Spleen (tissue), 11 donors: ENCODE results near the gene KCNK18. TPM values are rescaled to one million over a fixed set of nuclear protein-coding genes. Genes with fewer than 3 reads are reported as not detected.

Source experiments
- DNase-seq: peaks from one replicate; pipeline ENCODE4 v3.0.0-alpha.2; 2020
- H3K27ac ChIP-seq, 8 donors: fragments of 200-600 bp; sonication (generic) in 7 of 8; 1 replicate in 4 of 8; 2 replicates in 4 of 8; pipeline versions ENCODE4 v1.5.0 to v1.8.0; 2016 to 2021; ENCODE audit warnings: inconsistent platforms in 4 of 8, mild to moderate bottlenecking in 4 of 8, moderate library complexity in 1 of 8
- H3K27me3 ChIP-seq, 7 donors: fragments of 200-600 bp; sonication (generic) in 6 of 7; replicated peaks in 1 of 7; 1 replicate in 4 of 7; 2 replicates in 3 of 7; pipeline versions ENCODE4 v1.5.0 to v1.8.0; 2016 to 2021; ENCODE audit warnings: inconsistent platforms in 3 of 7, mild to moderate bottlenecking in 1 of 7
- H3K36me3 ChIP-seq, 6 donors: fragments of 200-600 bp; sonication (generic) in 5 of 6; 1 replicate in 4 of 6; 2 replicates in 2 of 6; pipeline versions ENCODE4 v1.5.0 to v1.8.0; 2016 to 2021; ENCODE audit warnings: inconsistent platforms in 2 of 6
- H3K4me1 ChIP-seq, 6 donors: fragments of 200-600 bp; sonication (generic) in 5 of 6; 1 replicate in 3 of 6; 2 replicates in 3 of 6; pipeline versions ENCODE4 v1.5.0 to v1.8.0; 2016 to 2021; ENCODE audit warnings: inconsistent platforms in 3 of 6
- H3K4me3 ChIP-seq, 8 donors: fragments of 200-600 bp; sonication (generic) in 7 of 8; 1 replicate in 4 of 8; 2 replicates in 4 of 8; pipeline versions ENCODE4 v1.5.0 to v1.8.0; 2016 to 2021; ENCODE audit warnings: inconsistent platforms in 4 of 8, mild to moderate bottlenecking in 4 of 8, moderate library complexity in 2 of 8
- H3K9me3 ChIP-seq, 8 donors: fragments of 200-600 bp; sonication (generic) in 7 of 8; 1 replicate in 4 of 8; 2 replicates in 4 of 8; pipeline versions ENCODE4 v1.5.0 to v1.8.0; 2016 to 2021; ENCODE audit warnings: inconsistent platforms in 4 of 8
- POLR2A ChIP-seq, 3 donors: fragments of 450-650 bp; IDR thresholded peaks; one replicate each; pipeline ENCODE4 v1.5.1; 2017; ENCODE audit warnings: antibody characterized with exemption in 3 of 3, mild to moderate bottlenecking in 1 of 3
- POLR2AphosphoS5 ChIP-seq, 3 donors: sonication (generic); formaldehyde crosslinking; IDR thresholded peaks; one replicate each; pipeline ENCODE4 v1.5.1; 2017; ENCODE audit warnings: antibody characterized with exemption in 3 of 3
- WGBS, 5 donors: extraction: QIAGEN DNeasy Blood & Tissue Kit in 3 of 5; methylation state at CpG; one replicate each; pipeline versions ENCODE4 v1.1.5 to v1.1.7; 2013 to 2018; 5-methylcytosine and 5-hydroxymethylcytosine counted together
- intact Hi-C: fragments of 100-400 bp; cut with DNase I; formaldehyde crosslinking; loops from one replicate; pipeline ENCODE4 v1.15.0; 2023; ENCODE audit warnings: low total_unique reads
- polyA plus RNA-seq, 3 donors: library from polyadenylated mRNA; stranded (reverse); fragments of 200-250 nt; gene quantifications; one replicate each; pipeline ENCODE4 v1.2.1, GENCODE V29; 2013
- total RNA-seq, 7 donors: library from RNA; depleted of rRNA in 3 of 7; stranded (reverse); fragments of >200 nt in 3 of 7; fragmentation: NEBNext Ultra II Directional in 4 of 7; extraction: Animal tissue kit (Norgen Biotek cat#: 25700) in 4 of 7; gene quantifications; one replicate each; pipeline versions ENCODE4 v1.1.0 to v1.2.1, GENCODE V29; 2016 to 2021
- TF ChIP-seq, protein P1 (sequence below), 11 experiments: fragments of 200-600 bp in 7 of 11; fragments of 450-650 bp in 4 of 11; sonication (generic) in 4 of 11; IDR thresholded peaks in 8 of 11; conservative IDR thresholded peaks in 3 of 11; 1 replicate in 7 of 11; 2 replicates in 4 of 11; pipeline versions ENCODE4 v1.4.0 to v1.8.0; 2016 to 2021; ENCODE audit warnings: antibody characterized with exemption in 11 of 11, inconsistent platforms in 4 of 11, mild to moderate bottlenecking in 1 of 11
- donor health status: healthy with polysubstance abuse.
- donor health status: DM: no; HTN: no; CAD: no; lungs with moderate emphysema.
- donor health status: DM: no; HTN: no; CAD: no.
- donor health status: Bipolar disorder and iron deficiency.
- donor health status: healthy.
- donor health status: DM: no; HTN: no; CAD: no.
- donor health status: DM: yes; HTN: yes; CAD: no.

KCNK18 gene
- total and polyA plus RNA-seq, 10 donors, result not detected

- Histone ChIP-seq H3K27ac (no peak overlapping the region), H3K36me3 (no peaks in the 10 kb centered on the region), H3K4me1 (no peaks in the 10 kb centered on the region), H3K9me3 (peaks cover 0 to 9% (median 0%) of the 10 kb centered on the region in 8 donors), H3K27me3 (peaks cover 0 to 62% (median 0%) of the 10 kb centered on the region in 7 donors), H3K4me3 (no peak overlapping the region)
- intact Hi-C loops, result no loop called here
- 64 to 85% (median 69%) methylated on average over 4 of the region's 4 CpGs for WGBS, 5 donors
- TF ChIP-seq POLR2A (IDR thresholded peaks at IDR 0.05) (no peak), POLR2AphosphoS5 (IDR thresholded peaks at IDR 0.05) (no peak)
- TF ChIP-seq, protein P1, sequence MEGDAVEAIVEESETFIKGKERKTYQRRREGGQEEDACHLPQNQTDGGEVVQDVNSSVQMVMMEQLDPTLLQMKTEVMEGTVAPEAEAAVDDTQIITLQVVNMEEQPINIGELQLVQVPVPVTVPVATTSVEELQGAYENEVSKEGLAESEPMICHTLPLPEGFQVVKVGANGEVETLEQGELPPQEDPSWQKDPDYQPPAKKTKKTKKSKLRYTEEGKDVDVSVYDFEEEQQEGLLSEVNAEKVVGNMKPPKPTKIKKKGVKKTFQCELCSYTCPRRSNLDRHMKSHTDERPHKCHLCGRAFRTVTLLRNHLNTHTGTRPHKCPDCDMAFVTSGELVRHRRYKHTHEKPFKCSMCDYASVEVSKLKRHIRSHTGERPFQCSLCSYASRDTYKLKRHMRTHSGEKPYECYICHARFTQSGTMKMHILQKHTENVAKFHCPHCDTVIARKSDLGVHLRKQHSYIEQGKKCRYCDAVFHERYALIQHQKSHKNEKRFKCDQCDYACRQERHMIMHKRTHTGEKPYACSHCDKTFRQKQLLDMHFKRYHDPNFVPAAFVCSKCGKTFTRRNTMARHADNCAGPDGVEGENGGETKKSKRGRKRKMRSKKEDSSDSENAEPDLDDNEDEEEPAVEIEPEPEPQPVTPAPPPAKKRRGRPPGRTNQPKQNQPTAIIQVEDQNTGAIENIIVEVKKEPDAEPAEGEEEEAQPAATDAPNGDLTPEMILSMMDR (IDR thresholded peaks at IDR 0.05 in 8 of 11, conservative IDR thresholded peaks at IDR 0.05 in 3 of 11), result no peak
- DNase-seq, result no peak
Measured at GRCh38 chr10:117201826-117202225, 4.5 kb downstream of the KCNK18 start.

DNA sequence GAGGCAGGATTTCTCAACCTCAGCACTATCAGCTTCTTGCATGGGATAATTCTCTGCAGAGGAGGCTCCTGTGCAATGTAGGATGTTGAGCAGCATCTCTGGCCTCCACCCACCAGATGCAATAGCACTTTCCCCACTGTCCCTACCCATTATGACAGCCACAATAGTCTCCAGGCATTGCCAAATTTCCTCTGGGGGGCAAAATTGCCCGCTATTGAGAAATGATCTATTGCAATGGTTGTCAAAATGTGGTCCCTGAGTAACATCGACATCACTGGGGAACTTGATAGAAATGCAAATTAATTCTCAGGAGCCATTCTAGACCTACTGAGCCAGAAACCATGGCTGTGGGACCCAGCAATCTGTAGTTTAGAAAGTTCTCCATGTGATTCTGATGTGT lies 7.0 kb downstream of the KCNK18 start:
- H3K4me3 ChIP-seq, result no peak overlapping the region
- TF ChIP-seq POLR2AphosphoS5 (IDR thresholded peaks at IDR 0.05) (no peak), POLR2A (IDR thresholded peaks at IDR 0.05) (no peak)
- TF ChIP-seq, protein P1 (IDR thresholded peaks at IDR 0.05 in 8 of 11, conservative IDR thresholded peaks at IDR 0.05 in 3 of 11), result no peak
- no peak for DNase-seq
- 18 to 55% (median 28%) methylated on average over 2 of the region's 2 CpGs for whole genome bisulfite sequencing, 5 donors
- peaks cover 0 to 65% (median 0%) of the 10 kb centered on the region in 7 donors for H3K27me3 ChIP-seq
- H3K9me3 ChIP-seq, result peaks cover 0 to 9% (median 0%) of the 10 kb centered on the region in 8 donors
- H3K36me3 ChIP-seq, result no peaks in the 10 kb centered on the region
- H3K27ac ChIP-seq, result no peak overlapping the region
- no peaks in the 10 kb centered on the region for H3K4me1 ChIP-seq
- intact Hi-C loops, result no loop called here

DNA sequence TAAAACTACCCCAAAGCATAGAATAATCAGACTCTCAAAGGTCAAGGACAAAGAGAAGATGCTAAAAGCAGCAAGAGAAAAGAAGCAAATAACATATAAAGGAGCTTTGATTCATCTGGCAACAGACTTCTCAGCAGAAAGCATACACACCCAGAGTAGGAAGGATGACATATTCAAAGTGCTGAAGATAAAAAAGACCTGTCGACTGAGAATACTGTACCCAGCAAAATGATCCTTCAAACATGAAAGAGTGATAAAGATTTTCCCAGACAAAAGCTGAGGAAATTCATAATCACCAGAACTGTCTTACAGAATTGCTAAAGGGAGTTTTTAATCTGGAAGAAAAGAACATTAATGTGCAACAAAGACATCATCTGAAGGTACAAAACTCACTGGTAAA lies 14.9 kb downstream of the KCNK18 start:
- Histone ChIP-seq H3K27me3 (peaks cover 0 to 57% (median 19%) of the 10 kb centered on the region in 7 donors), H3K27ac (no peak overlapping the region), H3K4me3 (no peak overlapping the region), H3K4me1 (peaks cover 5 to 22% (median 12%) of the 10 kb centered on the region in 6 donors), H3K36me3 (no peaks in the 10 kb centered on the region), H3K9me3 (peaks cover 0 to 31% (median 27%) of the 10 kb centered on the region in 8 donors)
- WGBS, 5 donors, result 76 to 94% (median 85%) methylated on average over 1 of the region's 1 CpG
- DNase-seq, result no peak
- intact Hi-C loops, result loop anchor here (10.0 kb wide), 1 partner anchor 103 kb away; no protein-coding TSS in a partner anchor
- TF ChIP-seq POLR2A (IDR thresholded peaks at IDR 0.05) (no peak), POLR2AphosphoS5 (IDR thresholded peaks at IDR 0.05) (no peak)
- TF ChIP-seq, protein P1 (IDR thresholded peaks at IDR 0.05 in 8 of 11, conservative IDR thresholded peaks at IDR 0.05 in 3 of 11), result no peak

GRCh38 chr10:117214401-117214800 lies 17.1 kb downstream of the KCNK18 start:
- Histone ChIP-seq H3K4me1 (peaks cover 7 to 30% (median 15%) of the 10 kb centered on the region in 6 donors), H3K27ac (no peak overlapping the region), H3K36me3 (no peaks in the 10 kb centered on the region), H3K27me3 (peaks cover 0 to 55% (median 26%) of the 10 kb centered on the region in 7 donors), H3K4me3 (no peak overlapping the region), H3K9me3 (peaks cover 0 to 31% (median 27%) of the 10 kb centered on the region in 8 donors)
- no peak for DNase-seq
- TF ChIP-seq, protein P1 (IDR thresholded peaks at IDR 0.05 in 8 of 11, conservative IDR thresholded peaks at IDR 0.05 in 3 of 11), result no peak
- no peak for TF ChIP-seq POLR2AphosphoS5 (IDR thresholded peaks at IDR 0.05)
- TF ChIP-seq POLR2A (IDR thresholded peaks at IDR 0.05), result no peak
- 70 to 89% (median 81%) methylated on average over 1 of the region's 1 CpG for WGBS, 5 donors
- intact Hi-C loops, result loop anchor here (10.0 kb wide), 1 partner anchor 100 kb away; no protein-coding TSS in a partner anchor
